AG04450 (cell line): ENCODE results near the gene CIDEC. TPM values are rescaled to one million over a fixed set of nuclear protein-coding genes. Genes with fewer than 3 reads are reported as not detected.
A peak's percentile ranks its signal among the peaks of the same experiment; 100 is the strongest.
"Not testable (repeated sequence)": the region's sequence is repeated elsewhere in the genome, so short reads cannot be mapped to it uniquely, and the experiment has no call there.

Experiments
- CTCF ChIA-PET: fragments of 300-600, 350-600 bp; formaldehyde crosslinking; extraction: SDS; loops from one replicate; lab custom pipeline; 2022; ENCODE audit warnings: antibody characterized with exemption, inconsistent platforms; lab: Charles Lee
- POLR2A ChIA-PET: fragments of 350-600 bp; formaldehyde crosslinking; extraction: SDS; loops from one replicate; lab custom pipeline; 2021; ENCODE audit warnings: antibody characterized with exemption, inconsistent platforms; lab: Yijun Ruan, JAX
- DNase-seq: peaks from one replicate; pipeline ENCODE4 v3.0.0-alpha.2; 2011; ENCODE audit warnings: low read depth, low spot score
- H3K27ac ChIP-seq: one replicate; pipeline ENCODE4 v1.5.1; 2012; ENCODE audit warnings: low read depth, low read length, control low read depth
- H3K27me3 ChIP-seq: one replicate; pipeline ENCODE4 v1.6.0; 2012; ENCODE audit warnings: low read length; ENCODE audit not compliant: control insufficient read depth, insufficient read depth
- H3K4me3 ChIP-seq: 2 replicates; pipeline ENCODE4 v1.5.1; 2011; ENCODE audit warnings: mild to moderate bottlenecking, low read depth, low read length, control low read depth
- H3K9me3 ChIP-seq: 2 replicates; pipeline ENCODE4 v1.5.1; 2012; ENCODE audit warnings: low read length; ENCODE audit not compliant: control insufficient read depth, insufficient read depth
- CTCF ChIP-seq: IDR thresholded peaks from 2 replicates; pipeline ENCODE4 v1.5.1; 2011; ENCODE audit warnings: low read depth, low read length, control low read depth, inconsistent platforms
- polyA plus RNA-seq: library from polyadenylated mRNA; depleted of rRNA; stranded (reverse); fragments of >200 nt; gene quantifications from 2 replicates; pipeline ENCODE4 v1.2.3, GENCODE V29; 2011

The CIDEC gene
- polyA plus RNA-seq, 1 experiment = not detected

GRCh38 chr3:9875448-9875847 is 4.6 kb downstream of the CIDEC start:
- no peaks in the 10 kb centered on the region for H3K9me3 ChIP-seq
- no peaks in the 10 kb centered on the region for H3K27me3 ChIP-seq
- POLR2A ChIA-PET = interaction anchor here (0.7 to 1.2 kb wide), 3 partner anchors 9 to 123 kb away, joined by 3 to 8 read pairs (median 5); no protein-coding TSS in a partner anchor
- no peak overlapping the region for H3K4me3 ChIP-seq
- TF ChIP-seq CTCF = no peak
- no peak for DNase-seq
- H3K27ac ChIP-seq = peak overlapping the region; percentile 39
- CTCF ChIA-PET = no interaction called here

- CTCF ChIA-PET, DNase-seq, H3K27ac ChIP-seq, H3K9me3 ChIP-seq, H3K27me3 ChIP-seq, H3K4me3 ChIP-seq, POLR2A ChIA-PET: not testable (repeated sequence)
These were observed 8.0 kb downstream of the CIDEC start for GRCh38 chr3:9872067-9872466.

GRCh38 chr3:9870978-9871377 is 9.1 kb downstream of the CIDEC start:
- TF ChIP-seq CTCF = no peak
- Histone ChIP-seq H3K9me3 (no peaks in the 10 kb centered on the region), H3K27me3 (no peaks in the 10 kb centered on the region), H3K27ac (peak overlapping the region; percentile 57), H3K4me3 (no peak overlapping the region)
- ChIA-PET CTCF (interaction anchor here (0.9 kb wide), 1 partner anchor 155 kb away, joined by 5 read pairs; no protein-coding TSS in a partner anchor), POLR2A (interaction anchor here (0.6 to 1.1 kb wide), 8 partner anchors 10 to 297 kb away, joined by 3 to 5 read pairs (median 4); partner anchors contain the start of gene CRELD1)
- DNase-seq = peak; percentile 51

GRCh38 chr3:9869955-9870354 is 10.1 kb downstream of the CIDEC start:
- no peaks in the 10 kb centered on the region for H3K9me3 ChIP-seq
- no peaks in the 10 kb centered on the region for H3K27me3 ChIP-seq
- no peak for DNase-seq
- no peak for TF ChIP-seq CTCF
- no peak overlapping the region for H3K4me3 ChIP-seq
- no peak overlapping the region for H3K27ac ChIP-seq
- ChIA-PET CTCF (no interaction called here), POLR2A (interaction anchor here (1.1 kb wide), 1 partner anchor 22 kb away, joined by 3 read pairs; no protein-coding TSS in a partner anchor)

GRCh38 chr3:9867106-9867505 is 12.9 kb downstream of the CIDEC start:
- Histone ChIP-seq H3K9me3 (no peaks in the 10 kb centered on the region; the same call in 1 of the 2 replicates), H3K27ac (no peak overlapping the region), H3K27me3 (no peaks in the 10 kb centered on the region), H3K4me3 (no peak overlapping the region)
- ChIA-PET POLR2A (no interaction called here), CTCF (no interaction called here)
- no peak for DNase-seq
- no peak for TF ChIP-seq CTCF
